HepG2 (cell line): ENCODE measurements around the gene TEX261. TPM values are rescaled to one million over a fixed set of nuclear protein-coding genes. Genes with fewer than 3 reads are reported as not detected.

Experiments used
- ATAC-seq: fragments of 200-7000 bp; cut with Tn5 transposase; 3 replicates; pipeline ENCODE4 v1.9.1; 2020; ENCODE audit warnings: mild to moderate bottlenecking, moderate library complexity
- BruUV-seq: library from RNA; stranded (reverse); fragments of 400-500 nt; replicated peaks from 2 replicates; lab custom pipeline; 2021; lab: Mats Ljungman, UMichigan
- CTCF ChIA-PET: fragments of 300-600 bp; formaldehyde crosslinking; extraction: SDS; loops from one replicate; lab custom pipeline; 2021; ENCODE audit warnings: low total read pairs, inconsistent platforms, low intra/inter-chr PET ratio; lab: Yijun Ruan, JAX
- POLR2A ChIA-PET: fragments of 350-600 bp; sonication (Branson Sonifier 250); formaldehyde crosslinking; loops from one replicate; lab custom pipeline; 2020; ENCODE audit warnings: antibody characterized with exemption, inconsistent platforms; lab: Yijun Ruan, JAX
- DNase-seq: peaks from one replicate; pipeline ENCODE4 v3.0.0-alpha.2; 2015; ENCODE audit warnings: low spot score
- FAIRE-seq: peaks from 3 replicates; lab custom pipeline; 2011; peaks lifted over from hg19 to GRCh38; lab: Jason Lieb, UNC
- H2AFZ ChIP-seq: one replicate; pipeline ENCODE4 v1.6.1; 2011; ENCODE audit warnings: low read length, inconsistent platforms
- H3K27ac ChIP-seq: fragments of 300-600 bp; 3 replicates; pipeline ENCODE4 v1.8.0; 2011; ENCODE audit warnings: mixed run types, mild to moderate bottlenecking, mixed read lengths, low read length, inconsistent platforms; ENCODE audit not compliant: insufficient read depth; ENCODE audit errors: extremely low read length
- H3K27me3 ChIP-seq, 2 experiments: fragments of 200-600 bp in 1 of 2; 2 replicates in 1 of 2; 3 replicates in 1 of 2; pipeline versions ENCODE4 v1.6.0 to v1.8.0; 2011; ENCODE audit warnings: low read length in 2 of 2, mild to moderate bottlenecking in 2 of 2, moderate library complexity in 2 of 2, inconsistent platforms in 1 of 2; ENCODE audit not compliant: insufficient read depth in 2 of 2, control insufficient read depth in 1 of 2
- H3K36me3 ChIP-seq, 2 experiments: fragments of 200-600 bp in 1 of 2; replicated peaks in 1 of 2; 2 replicates in 1 of 2; 3 replicates in 1 of 2; pipeline versions ENCODE4 v1.5.1 to v1.8.0; 2011; ENCODE audit warnings: low read length in 2 of 2, inconsistent platforms in 1 of 2; ENCODE audit not compliant: insufficient read depth in 2 of 2, control insufficient read depth in 1 of 2
- H3K4me1 ChIP-seq: 2 replicates; pipeline ENCODE4 v1.5.1; 2012; ENCODE audit warnings: low read length, inconsistent platforms; ENCODE audit not compliant: insufficient read depth
- H3K4me2 ChIP-seq: 2 replicates; pipeline ENCODE4 v1.6.0; 2011; ENCODE audit warnings: low read depth, low read length, inconsistent platforms
- H3K4me3 ChIP-seq, 3 experiments: fragments of 200-600 bp in 1 of 3; sonication (generic), shearing (Covaris generic) in 1 of 3; replicated peaks in 1 of 3; 2 replicates each; pipeline ENCODE4 v1.5.1; 2011 to 2016; ENCODE audit warnings: low read length in 3 of 3, inconsistent platforms in 2 of 3, low read depth in 2 of 3, mild to moderate bottlenecking in 2 of 3, control low read depth in 1 of 3, mixed read lengths in 1 of 3; ENCODE audit not compliant: insufficient read depth in 1 of 3
- H3K79me2 ChIP-seq: one replicate; pipeline ENCODE4 v1.6.1; 2011; ENCODE audit warnings: low read length, inconsistent platforms; ENCODE audit not compliant: insufficient read depth
- H3K9ac ChIP-seq: 2 replicates; pipeline ENCODE4 v1.6.0; 2011; ENCODE audit warnings: mild to moderate bottlenecking, low read depth, low read length, inconsistent platforms; ENCODE audit not compliant: insufficient read depth
- H3K9me3 ChIP-seq: 2 replicates; pipeline ENCODE4 v1.5.1; 2012; ENCODE audit warnings: mild to moderate bottlenecking, low read length
- H4K20me1 ChIP-seq: 2 replicates; pipeline ENCODE4 v1.6.0; 2011; ENCODE audit warnings: inconsistent platforms, mild to moderate bottlenecking, low read length, moderate library complexity; ENCODE audit not compliant: insufficient read depth
- ATF7-NPFF ChIP-seq: sonication (generic); formaldehyde crosslinking; IDR thresholded peaks from 2 replicates; pipeline ENCODE4 v1.8.1; 2023; ENCODE audit warnings: mild to moderate bottlenecking, low read depth, missing genetic modification reagents, moderate library complexity
- HMG20B ChIP-seq: conservative IDR thresholded peaks from 2 replicates; pipeline ENCODE4 v1.6.1; 2016; ENCODE audit warnings: missing genetic modification reagents, missing compliant biosample characterization
- HNRNPL ChIP-seq: fragments of 200-400 bp; formaldehyde crosslinking; IDR thresholded peaks from 2 replicates; pipeline ENCODE4 v1.6.1; 2017; ENCODE audit warnings: mild to moderate bottlenecking, low read depth, low read length
- MAFK ChIP-seq, 2 experiments: IDR thresholded peaks in 1 of 2; conservative IDR thresholded peaks in 1 of 2; 2 replicates each; pipeline ENCODE4 v1.6.1; 2011; ENCODE audit warnings: improper control_type of control experiment in 2 of 2, low read length in 2 of 2
- MEIS2 ChIP-seq: sonication (generic); formaldehyde crosslinking; IDR thresholded peaks from 2 replicates; pipeline ENCODE4 v1.9.0; 2021; ENCODE audit warnings: mild to moderate bottlenecking, missing genetic modification reagents
- NFE2L1 ChIP-seq: sonication (generic); formaldehyde crosslinking; IDR thresholded peaks from 2 replicates; pipeline ENCODE4 v1.4.0; 2020; ENCODE audit warnings: missing genetic modification reagents, mild to moderate bottlenecking, borderline replicate concordance
- NRL ChIP-seq: sonication (generic); formaldehyde crosslinking; IDR thresholded peaks from 2 replicates; pipeline ENCODE4 v1.5.0; 2020; ENCODE audit warnings: missing genetic modification reagents, mild to moderate bottlenecking, moderate library complexity, borderline replicate concordance
- U2AF2 ChIP-seq: fragments of 200-400 bp; formaldehyde crosslinking; IDR thresholded peaks from 2 replicates; pipeline ENCODE4 v1.6.1; 2017; ENCODE audit warnings: low read depth, mild to moderate bottlenecking, low read length
- XBP1 ChIP-seq: sonication (generic); formaldehyde crosslinking; IDR thresholded peaks from 2 replicates; pipeline ENCODE4 v1.5.0; 2020; ENCODE audit warnings: missing genetic modification reagents
- ZBTB25 ChIP-seq: IDR thresholded peaks from 2 replicates; pipeline ENCODE4 v1.6.1; 2018; ENCODE audit warnings: missing genetic modification reagents
- ZNF17 ChIP-seq: sonication (generic); formaldehyde crosslinking; IDR thresholded peaks from 2 replicates; pipeline ENCODE4 v1.5.0; 2020; ENCODE audit warnings: mild to moderate bottlenecking, missing genetic modification reagents
- ZNF317 ChIP-seq: sonication (generic); formaldehyde crosslinking; IDR thresholded peaks from 2 replicates; pipeline ENCODE4 v1.5.0; 2020; ENCODE audit warnings: mild to moderate bottlenecking, missing genetic modification reagents
- ZNF512 ChIP-seq: sonication (generic); formaldehyde crosslinking; IDR thresholded peaks from 2 replicates; pipeline ENCODE4 v1.4.0; 2020; ENCODE audit warnings: mild to moderate bottlenecking, missing genetic modification reagents
- ZNF790 ChIP-seq: sonication (generic); formaldehyde crosslinking; IDR thresholded peaks from 2 replicates; pipeline ENCODE4 v1.8.0; 2022; ENCODE audit warnings: missing genetic modification reagents, mild to moderate bottlenecking, borderline replicate concordance
- ZZZ3 ChIP-seq: sonication (generic); formaldehyde crosslinking; IDR thresholded peaks from 2 replicates; pipeline ENCODE4 v1.4.0; 2020; ENCODE audit warnings: missing genetic modification reagents, mild to moderate bottlenecking, borderline replicate concordance
- WGBS: methylation state at CpG from one replicate; pipeline ENCODE4 v1.1.6; 2017; ENCODE audit warnings: low lambda C conversion rate; 5-methylcytosine and 5-hydroxymethylcytosine counted together
- in situ Hi-C: cut with HindIII; loops from 2 replicates; pipeline ENCODE4 v1.10.0; 2017; ENCODE audit warnings: low pct_unique_long_range_greater_than_20kb; ENCODE audit not compliant: extremely low pct_ligation_motif_present
- intact Hi-C: fragments of 100-400 bp; cut with micrococcal nuclease; formaldehyde crosslinking; loops from one replicate; pipeline ENCODE4 v1.10.0; 2022; ENCODE audit not compliant: unreplicated experiment
- polyA plus RNA-seq, 8 experiments: library from polyadenylated mRNA; depleted of rRNA in 3 of 8; stranded (reverse) in 7 of 8; unstranded in 1 of 8; fragments of >200 nt; fragmentation: Illumina TruSeq in 4 of 8; extraction: Trizol in 4 of 8; gene quantifications; 2 replicates each; pipeline versions ENCODE4 v1.2.1 to v1.2.3, GENCODE V29; 2011 to 2016; ENCODE audit warnings: low read depth in 4 of 8, missing spikeins in 1 of 8, mixed read lengths in 1 of 8; ENCODE audit not compliant: insufficient read depth in 1 of 8
- total RNA-seq, 5 experiments: library from RNA; depleted of rRNA; stranded (reverse); fragments of >200 nt; fragmentation: Illumina TruSeq; extraction: Trizol; gene quantifications; 2 replicates each; pipeline ENCODE4 v1.2.3, GENCODE V29; 2016; ENCODE audit warnings: low read depth in 1 of 5

The TEX261 gene
- total and polyA plus RNA-seq, 2 of the 13 experiments (the other 11 are each of a cell fraction or from before 2014, with no cell fraction given) = 43.8 to 78.7 TPM

GRCh38 chr2:70938586-70938950 lies 56.1 kb downstream of the TEX261 start:
- Histone ChIP-seq H3K4me1 (peaks cover 54% of the 10 kb centered on the region), H2AFZ (no peak overlapping the region), H3K36me3 (no peaks in the 10 kb centered on the region), H3K27me3 (no peaks in the 10 kb centered on the region; a peak in 1 of 5 replicates), H3K9me3 (no peaks in the 10 kb centered on the region), H3K27ac (no peak overlapping the region), H3K4me3 (peak overlapping the region in 1 of 3 experiments; percentile 49; a peak in 1 of 6 replicates), H4K20me1 (no peaks in the 10 kb centered on the region), H3K9ac (0 out of 2 replicates have a peak overlapping the region, but pooled peaks have one; percentile 12), H3K4me2 (peak overlapping the region; percentile 52), H3K79me2 (no peaks in the 10 kb centered on the region)
- CTCF ChIA-PET = interaction anchor here (1.3 kb wide), 1 partner anchor 67 kb away, joined by 3 read pairs; no protein-coding TSS in a partner anchor
- POLR2A ChIA-PET = interaction anchor here (1.1 to 1.2 kb wide), 2 partner anchors 10 to 17 kb away, joined by 3 to 4 read pairs; no protein-coding TSS in a partner anchor
- no peak for TF ChIP-seq ZZZ3 (CRISPR knock-in tag)
- TF ChIP-seq XBP1 = no peak
- 0 out of 2 replicates have a peak, but pooled peaks have one; percentile 9 for TF ChIP-seq NFE2L1 (CRISPR knock-in tag)
- 0 out of 2 replicates have a peak, but pooled peaks have one; percentile 24 for TF ChIP-seq HNRNPL
- ATAC-seq (no peak), FAIRE-seq (no peak), DNase-seq (no peak)
- in situ Hi-C loops = no loop called here
- no TSS peak for BruUV-seq
- intact Hi-C loops = no loop called here
- WGBS = 52% methylated on average over 3 of the region's 3 CpGs

GRCh38 chr2:70937866-70938585 lies 56.6 kb downstream of the TEX261 start:
- Histone ChIP-seq H3K27ac (no peak overlapping the region), H3K4me3 (peak overlapping the region in 1 of 3 experiments; percentile 49; a peak in 2 of 6 replicates), H3K4me1 (peaks cover 49% of the 10 kb centered on the region), H3K9ac (0 out of 2 replicates have a peak overlapping the region, but pooled peaks have one; percentile 12), H3K9me3 (no peaks in the 10 kb centered on the region), H3K79me2 (no peaks in the 10 kb centered on the region), H3K27me3 (no peaks in the 10 kb centered on the region; a peak in 1 of 5 replicates), H2AFZ (no peak overlapping the region), H3K4me2 (peak overlapping the region; percentile 52), H4K20me1 (no peaks in the 10 kb centered on the region), H3K36me3 (no peaks in the 10 kb centered on the region)
- intact Hi-C loops = no loop called here
- ChIA-PET CTCF (interaction anchor here (1.3 kb wide), 1 partner anchor 67 kb away, joined by 3 read pairs; no protein-coding TSS in a partner anchor), POLR2A (interaction anchor here (1.0 to 1.3 kb wide), 4 partner anchors 10 to 130 kb away, joined by 3 to 4 read pairs (median 3); partner anchors contain the start of gene NAGK)
- FAIRE-seq = peak; percentile 28
- 12% methylated on average over 7 of the region's 10 CpGs for WGBS
- in situ Hi-C loops = no loop called here
- DNase-seq = peak; percentile 53
- no TSS peak for BruUV-seq
- ATAC-seq = peak; percentile 62
- TF ChIP-seq ATF7-NPFF (CRISPR knock-in tag) = no peak
- TF ChIP-seq ZNF317 (CRISPR knock-in tag) = no peak
- TF ChIP-seq NRL (CRISPR knock-in tag) = no peak
- no peak for TF ChIP-seq HMG20B (CRISPR knock-in tag)
- no peak for TF ChIP-seq ZNF512
- TF ChIP-seq ZBTB25 (CRISPR knock-in tag) = no peak
- no peak for TF ChIP-seq MAFK (conservative IDR thresholded peaks at IDR 0.05 in 1 of 2, IDR thresholded peaks at IDR 0.05 in 1 of 2; ENCODE audit: low read length in 2 of 2)
- no peak for TF ChIP-seq MEIS2 (CRISPR knock-in tag)
- no peak for TF ChIP-seq ZNF17
- TF ChIP-seq U2AF2 = no peak
- TF ChIP-seq ZNF790 (CRISPR knock-in tag) = no peak
